PC-3 (cell line): ENCODE results near the gene CLSTN1. TPM values are rescaled to one million over a fixed set of nuclear protein-coding genes. Genes with fewer than 3 reads are reported as not detected.
"Not testable (repeated sequence)": the region's sequence is repeated elsewhere in the genome, so short reads cannot be mapped to it uniquely, and the experiment has no call there.

Source experiments
- ATAC-seq: fragments of 200-7000 bp; cut with Tn5 transposase; 2 replicates; pipeline ENCODE4 v1.9.1; 2020; ENCODE audit warnings: mild to moderate bottlenecking, moderate library complexity
- BruUV-seq: library from RNA; stranded (reverse); fragments of 400-500 nt; replicated peaks from 2 replicates; lab custom pipeline; 2021; lab: Mats Ljungman, UMichigan
- CTCF ChIA-PET: fragments of 300-600 bp; sonication (Branson Sonifier 250); formaldehyde crosslinking; loops from one replicate; lab custom pipeline; 2022; ENCODE audit warnings: antibody characterized with exemption; lab: Charles Lee
- POLR2A ChIA-PET: fragments of 300-600 bp; sonication (Branson Sonifier 250); formaldehyde crosslinking; loops from one replicate; lab custom pipeline; 2022; ENCODE audit warnings: antibody characterized with exemption; ENCODE audit not compliant: unreplicated experiment; lab: Charles Lee
- DNase-seq: peaks from one replicate; pipeline ENCODE4 v3.0.0-alpha.2; 2015
- H2AFZ ChIP-seq: fragments of 300-600 bp; sonication (generic); 2 replicates; pipeline ENCODE4 v1.6.0; 2016; ENCODE audit warnings: antibody characterized with exemption, low read length
- H3F3A ChIP-seq: fragments of 300-600 bp; sonication (generic); one replicate; pipeline ENCODE4 v1.6.0; 2017; ENCODE audit warnings: antibody characterized with exemption, low read length, control low read depth, mild to moderate bottlenecking; ENCODE audit not compliant: unreplicated experiment
- H3K27ac ChIP-seq: fragments of 300-600 bp; sonication (generic); 2 replicates; pipeline ENCODE4 v1.5.1; 2016; ENCODE audit warnings: mild to moderate bottlenecking, low read length
- H3K27me3 ChIP-seq: fragments of 300-600 bp; sonication (generic); 2 replicates; pipeline ENCODE4 v1.6.1; 2016; ENCODE audit warnings: low read length, mixed read lengths
- H3K36me3 ChIP-seq: fragments of 300-600 bp; sonication (generic); 2 replicates; pipeline ENCODE4 v1.6.1; 2016; ENCODE audit warnings: low read depth, mixed run types, low read length, mixed read lengths
- H3K4me1 ChIP-seq: fragments of 300-600 bp; sonication (generic); 2 replicates; pipeline ENCODE4 v1.5.1; 2016; ENCODE audit warnings: low read length; ENCODE audit not compliant: insufficient read depth
- H3K4me2 ChIP-seq: fragments of 300-600 bp; sonication (generic); 2 replicates; pipeline ENCODE4 v1.6.0; 2016; ENCODE audit warnings: low read length
- H3K4me3 ChIP-seq: fragments of 300-600 bp; sonication (generic); 2 replicates; pipeline ENCODE4 v1.5.1; 2016; ENCODE audit warnings: mild to moderate bottlenecking, low read length, mixed read lengths
- H3K79me2 ChIP-seq: fragments of 300-600 bp; sonication (generic); 2 replicates; pipeline ENCODE4 v1.6.1; 2017; ENCODE audit warnings: low read length, mixed read lengths
- H3K9ac ChIP-seq: fragments of 300-600 bp; sonication (generic); 2 replicates; pipeline ENCODE4 v1.6.0; 2016; ENCODE audit warnings: mild to moderate bottlenecking, low read length
- H3K9me2 ChIP-seq: fragments of 300-600 bp; sonication (generic); replicated peaks from 2 replicates; pipeline ENCODE4 v1.6.1; 2016; ENCODE audit warnings: mixed run types, low read length, mixed read lengths
- H3K9me3 ChIP-seq: fragments of 300-600 bp; sonication (generic); 2 replicates; pipeline ENCODE4 v1.6.1; 2016; ENCODE audit warnings: low read length, mixed read lengths
- H4K20me1 ChIP-seq: fragments of 300-600 bp; sonication (generic); 2 replicates; pipeline ENCODE4 v1.6.1; 2016; ENCODE audit warnings: low read length, mixed read lengths
- EZH2 ChIP-seq: fragments of 300-600 bp; sonication (generic); IDR thresholded peaks from one replicate; pipeline ENCODE4 v1.6.1; 2017; ENCODE audit warnings: antibody characterized with exemption, mild to moderate bottlenecking, low read length; ENCODE audit not compliant: unreplicated experiment
- EZH2phosphoT487 ChIP-seq: fragments of 300-600 bp; sonication (generic); IDR thresholded peaks from 2 replicates; pipeline ENCODE4 v1.6.1; 2018; ENCODE audit warnings: mild to moderate bottlenecking, antibody characterized with exemption, low read length, borderline replicate concordance
- intact Hi-C: fragments of 100-400 bp; cut with micrococcal nuclease; formaldehyde crosslinking; loops from 2 replicates; pipeline ENCODE4 v1.9.0; 2023
- total RNA-seq: library from RNA; depleted of rRNA; stranded (reverse); fragments of >200 nt; gene quantifications from 2 replicates; pipeline ENCODE4 v1.2.3, GENCODE V29; 2014
- TF ChIP-seq, protein P1 (sequence below): fragments of 300-600 bp; sonication (generic); conservative IDR thresholded peaks from 2 replicates; pipeline ENCODE4 v1.5.1; 2017; ENCODE audit warnings: antibody characterized with exemption, low read depth, mild to moderate bottlenecking, low read length

CLSTN1 gene
- total RNA-seq, 1 experiment from 2014 or later, result 98.3 TPM

- no peak overlapping the region for H3K27ac ChIP-seq
- TF ChIP-seq EZH2, result no peak
- TF ChIP-seq, protein P1, sequence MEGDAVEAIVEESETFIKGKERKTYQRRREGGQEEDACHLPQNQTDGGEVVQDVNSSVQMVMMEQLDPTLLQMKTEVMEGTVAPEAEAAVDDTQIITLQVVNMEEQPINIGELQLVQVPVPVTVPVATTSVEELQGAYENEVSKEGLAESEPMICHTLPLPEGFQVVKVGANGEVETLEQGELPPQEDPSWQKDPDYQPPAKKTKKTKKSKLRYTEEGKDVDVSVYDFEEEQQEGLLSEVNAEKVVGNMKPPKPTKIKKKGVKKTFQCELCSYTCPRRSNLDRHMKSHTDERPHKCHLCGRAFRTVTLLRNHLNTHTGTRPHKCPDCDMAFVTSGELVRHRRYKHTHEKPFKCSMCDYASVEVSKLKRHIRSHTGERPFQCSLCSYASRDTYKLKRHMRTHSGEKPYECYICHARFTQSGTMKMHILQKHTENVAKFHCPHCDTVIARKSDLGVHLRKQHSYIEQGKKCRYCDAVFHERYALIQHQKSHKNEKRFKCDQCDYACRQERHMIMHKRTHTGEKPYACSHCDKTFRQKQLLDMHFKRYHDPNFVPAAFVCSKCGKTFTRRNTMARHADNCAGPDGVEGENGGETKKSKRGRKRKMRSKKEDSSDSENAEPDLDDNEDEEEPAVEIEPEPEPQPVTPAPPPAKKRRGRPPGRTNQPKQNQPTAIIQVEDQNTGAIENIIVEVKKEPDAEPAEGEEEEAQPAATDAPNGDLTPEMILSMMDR, result no peak
- no peak for TF ChIP-seq EZH2phosphoT487
- DNase-seq (peak; percentile 16), ATAC-seq (no peak)
- no peak overlapping the region for H3K4me2 ChIP-seq
- peaks cover 14% of the 10 kb centered on the region; the same call in 1 of the 2 replicates for H4K20me1 ChIP-seq
- H3K79me2 ChIP-seq, result peaks cover 95% of the 10 kb centered on the region
- no peak overlapping the region for H2AFZ ChIP-seq
- H3K4me1 ChIP-seq, result no peaks in the 10 kb centered on the region
- no peaks in the 10 kb centered on the region for H3K9me2 ChIP-seq
- H3K9me3 ChIP-seq, result no peaks in the 10 kb centered on the region
- ChIA-PET POLR2A (no interaction called here), CTCF (interaction anchor here (0.6 kb wide), 1 partner anchor 149 kb away, joined by 3 read pairs; no protein-coding TSS in a partner anchor)
- H3K9ac ChIP-seq, result no peak overlapping the region
- H3K27me3 ChIP-seq, result no peaks in the 10 kb centered on the region
- BruUV-seq, result no TSS peak
- no peak overlapping the region for H3K4me3 ChIP-seq
- no peaks in the 10 kb centered on the region for H3K36me3 ChIP-seq
- intact Hi-C loops, result no loop called here
- H3F3A ChIP-seq, result no peaks in the 10 kb centered on the region
These were observed 14.7 kb downstream of the CLSTN1 start for GRCh38 chr1:9809100-9809510.

GRCh38 chr1:9808459-9808858 lies 15.3 kb downstream of the CLSTN1 start:
- Histone ChIP-seq H3K9ac (no peak overlapping the region), H4K20me1 (peaks cover 14% of the 10 kb centered on the region; the same call in 1 of the 2 replicates), H3K4me1 (no peaks in the 10 kb centered on the region), H2AFZ (no peak overlapping the region), H3K79me2 (peaks cover 94% of the 10 kb centered on the region), H3K27me3 (no peaks in the 10 kb centered on the region), H3K9me3 (no peaks in the 10 kb centered on the region), H3K27ac (no peak overlapping the region), H3K4me2 (no peak overlapping the region), H3K4me3 (no peak overlapping the region), H3K9me2 (no peaks in the 10 kb centered on the region), H3K36me3 (no peaks in the 10 kb centered on the region), H3F3A (no peaks in the 10 kb centered on the region)
- no peak for ATAC-seq
- intact Hi-C loops, result no loop called here
- CTCF ChIA-PET, result no interaction called here
- BruUV-seq, result no TSS peak
- DNase-seq, result no peak
- TF ChIP-seq EZH2 (no peak), EZH2phosphoT487 (no peak)
- TF ChIP-seq, protein P1, result no peak
- POLR2A ChIA-PET, result no interaction called here

DNA sequence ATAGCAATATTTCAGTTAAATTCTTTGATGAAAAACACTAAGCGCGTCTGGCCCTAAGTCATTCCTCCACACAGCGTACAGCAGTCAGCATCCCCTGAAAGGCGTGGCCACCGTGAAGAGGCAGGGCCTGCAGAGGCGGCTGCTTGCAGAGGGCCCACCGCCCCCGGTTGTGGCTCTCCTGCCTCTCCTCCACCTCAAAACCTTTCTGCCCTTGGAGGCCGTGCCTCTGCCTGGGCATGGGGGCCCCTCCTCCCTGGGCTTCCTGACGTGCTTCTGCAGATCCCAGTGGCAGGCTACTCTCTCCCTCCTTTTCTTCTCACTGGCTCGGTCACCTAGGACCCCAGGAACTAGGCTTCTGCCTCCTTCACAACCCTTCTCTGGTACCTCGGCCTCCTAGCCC lies 16.2 kb downstream of the CLSTN1 start:
- CTCF ChIA-PET, result no interaction called here
- Histone ChIP-seq H2AFZ (no peak overlapping the region), H4K20me1 (peaks cover 14% of the 10 kb centered on the region; the same call in 1 of the 2 replicates), H3K9me3 (no peaks in the 10 kb centered on the region), H3K4me1 (no peaks in the 10 kb centered on the region), H3K27ac (no peak overlapping the region), H3K9me2 (no peaks in the 10 kb centered on the region), H3K4me3 (no peak overlapping the region), H3K79me2 (peaks cover 94% of the 10 kb centered on the region), H3F3A (no peaks in the 10 kb centered on the region), H3K27me3 (no peaks in the 10 kb centered on the region), H3K4me2 (no peak overlapping the region), H3K36me3 (no peaks in the 10 kb centered on the region), H3K9ac (no peak overlapping the region)
- ATAC-seq, result no peak
- POLR2A ChIA-PET, result no interaction called here
- no TSS peak for BruUV-seq
- TF ChIP-seq EZH2phosphoT487 (no peak), EZH2 (no peak)
- TF ChIP-seq, protein P1, result no peak
- DNase-seq, result no peak
- intact Hi-C loops, result no loop called here

DNA sequence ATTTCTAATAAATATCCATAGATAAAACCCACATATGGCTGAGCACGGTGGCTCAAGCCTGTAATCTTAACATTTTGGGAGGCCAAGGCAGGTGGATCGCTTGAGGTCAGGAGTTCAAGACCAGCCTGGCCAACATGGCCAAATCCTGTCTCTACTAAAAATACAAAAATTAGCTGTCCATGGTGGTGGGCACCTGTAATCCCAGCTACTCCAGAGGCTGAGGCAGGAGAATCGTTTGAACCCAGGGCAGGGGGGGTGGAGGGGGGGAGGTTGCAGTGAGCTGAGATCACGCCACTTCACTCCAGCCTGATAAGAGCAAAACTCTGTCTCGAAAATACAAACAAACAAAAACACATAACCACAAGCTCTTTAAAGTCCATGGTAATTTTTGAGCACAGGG lies 17.8 kb downstream of the CLSTN1 start:
- H3K9me3 ChIP-seq, POLR2A ChIA-PET, H3K9ac ChIP-seq, H3K27me3 ChIP-seq, H3K4me2 ChIP-seq, intact Hi-C loops, CTCF ChIA-PET, BruUV-seq, H2AFZ ChIP-seq, H4K20me1 ChIP-seq, H3K27ac ChIP-seq, H3K9me2 ChIP-seq, H3F3A ChIP-seq, H3K36me3 ChIP-seq, H3K4me3 ChIP-seq, H3K4me1 ChIP-seq, ATAC-seq, DNase-seq: not testable (repeated sequence)
- H3K79me2 ChIP-seq, result peaks cover 94% of the 10 kb centered on the region
